Effector CD8-positive, alpha-beta T cell (primary cell): ENCODE data around the gene BCL6B.
A peak's percentile ranks its signal among the peaks of the same experiment; 100 is the strongest.

Experiments used
- DNase-seq: peaks from one replicate; lab custom pipeline; 2025; lab: John Stamatoyannopoulos, UW

BCL6B gene

GRCh38 chr17:7007143-7007542, 15.7 kb upstream of the BCL6B start:
- no peak for DNase-seq

GRCh38 chr17:7010523-7010922, 12.3 kb upstream of the BCL6B start:
- no peak for DNase-seq

GRCh38 chr17:7011415-7011814, 11.4 kb upstream of the BCL6B start:
- no peak for DNase-seq

GRCh38 chr17:7011942-7012254, 11.0 kb upstream of the BCL6B start:
- DNase-seq = no peak

DNA sequence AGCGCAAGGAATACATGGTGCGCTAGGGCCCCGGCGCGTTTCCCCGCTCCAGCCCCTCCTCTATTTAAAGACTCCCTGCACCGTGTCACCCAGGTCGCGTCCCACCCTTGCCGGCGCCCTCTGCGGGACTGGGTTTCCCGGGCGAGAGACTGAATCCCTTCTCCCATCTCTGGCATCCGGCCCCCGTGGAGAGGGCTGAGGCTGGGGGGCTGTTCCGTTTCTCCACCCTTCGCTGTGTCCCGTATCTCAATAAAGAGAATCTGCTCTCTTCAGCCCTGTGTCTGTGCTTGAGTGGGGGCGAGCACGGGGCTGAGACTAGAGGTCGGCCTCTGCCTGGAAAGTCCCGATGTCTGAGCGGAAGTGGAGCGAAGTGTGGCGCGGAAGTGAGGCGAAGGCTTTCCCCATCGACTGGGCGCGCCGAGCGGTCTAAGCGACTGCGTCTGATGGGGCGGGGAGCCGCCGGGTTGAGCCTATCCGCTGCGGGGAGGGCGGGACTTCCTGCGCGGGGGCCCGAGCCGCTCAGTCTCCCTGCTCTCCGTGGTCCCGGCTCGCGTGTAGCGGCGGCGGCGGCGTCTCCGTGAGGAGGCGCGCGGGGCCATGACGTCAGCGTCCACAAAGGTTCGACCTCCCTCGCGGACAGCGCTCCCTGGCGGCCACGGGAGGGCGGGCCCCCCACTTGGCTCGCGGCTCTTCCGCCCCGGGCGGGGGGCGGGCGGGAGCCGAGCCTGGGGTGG, 8.4 kb upstream of the BCL6B start:
- DNase-seq = peak; percentile 95

DNA sequence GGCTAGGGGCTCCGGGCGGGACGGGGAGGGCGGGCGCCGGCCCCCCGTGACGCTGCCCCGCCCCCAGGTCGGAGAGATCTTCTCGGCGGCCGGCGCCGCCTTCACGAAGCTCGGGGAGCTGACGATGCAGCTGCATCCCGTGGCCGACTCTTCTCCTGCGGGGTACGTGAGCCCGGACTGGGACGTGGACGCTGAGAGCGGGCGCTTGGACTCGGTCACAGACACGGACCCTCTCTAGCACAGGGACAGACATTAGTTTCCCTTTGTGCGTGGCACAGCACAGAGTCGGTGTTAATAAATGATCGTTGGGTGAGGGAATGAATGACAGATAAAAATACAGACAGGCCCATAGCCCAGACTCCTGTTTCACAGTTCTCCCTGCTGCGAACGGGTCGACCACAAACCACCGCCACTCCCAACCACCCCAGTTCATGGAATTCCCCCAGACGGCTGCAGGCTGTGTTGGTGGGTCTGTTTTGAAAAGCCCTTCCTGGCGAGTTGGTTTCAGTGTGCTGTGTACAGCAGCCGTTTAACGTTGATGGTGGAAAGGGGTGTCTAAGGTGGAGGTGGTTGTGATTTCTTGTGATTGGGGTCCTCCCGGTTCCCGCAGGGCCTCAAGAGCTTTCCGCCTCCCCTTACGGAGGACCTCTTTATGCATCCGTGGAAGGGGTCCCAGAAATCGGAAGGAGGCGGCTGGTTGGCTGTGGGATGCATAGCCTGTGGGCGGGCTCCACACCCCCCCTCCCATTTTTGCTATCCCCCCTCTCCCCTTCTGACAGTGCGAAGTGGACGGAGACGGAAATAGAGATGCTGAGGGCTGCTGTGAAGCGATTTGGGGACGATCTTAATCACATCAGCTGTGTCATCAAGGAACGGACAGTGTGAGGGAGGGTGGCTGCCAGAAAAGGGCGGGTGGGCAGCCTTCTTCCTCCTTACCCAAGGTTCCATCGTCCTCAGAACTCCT, 7.6 kb upstream of the BCL6B start:
- peak; percentile 72 for DNase-seq

DNA sequence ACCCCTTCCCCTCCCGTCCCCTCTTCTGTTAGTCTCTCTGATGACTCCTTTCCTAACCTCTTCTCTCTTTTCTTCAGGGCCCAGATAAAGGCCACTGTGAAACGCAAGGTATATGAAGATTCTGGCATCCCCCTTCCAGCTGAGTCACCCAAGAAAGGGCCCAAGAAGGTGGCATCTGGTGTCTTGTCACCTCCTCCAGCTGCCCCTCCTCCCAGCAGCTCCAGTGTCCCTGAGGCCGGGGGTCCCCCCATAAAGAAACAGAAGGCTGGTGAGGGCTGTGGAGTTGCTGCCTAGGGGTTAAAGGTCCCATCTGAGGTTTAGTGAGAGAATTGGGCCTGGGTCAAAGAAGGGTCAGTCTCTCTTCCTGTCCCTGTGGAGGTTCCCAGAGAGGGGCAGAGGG, 6.4 kb upstream of the BCL6B start:
- DNase-seq = no peak

DNA sequence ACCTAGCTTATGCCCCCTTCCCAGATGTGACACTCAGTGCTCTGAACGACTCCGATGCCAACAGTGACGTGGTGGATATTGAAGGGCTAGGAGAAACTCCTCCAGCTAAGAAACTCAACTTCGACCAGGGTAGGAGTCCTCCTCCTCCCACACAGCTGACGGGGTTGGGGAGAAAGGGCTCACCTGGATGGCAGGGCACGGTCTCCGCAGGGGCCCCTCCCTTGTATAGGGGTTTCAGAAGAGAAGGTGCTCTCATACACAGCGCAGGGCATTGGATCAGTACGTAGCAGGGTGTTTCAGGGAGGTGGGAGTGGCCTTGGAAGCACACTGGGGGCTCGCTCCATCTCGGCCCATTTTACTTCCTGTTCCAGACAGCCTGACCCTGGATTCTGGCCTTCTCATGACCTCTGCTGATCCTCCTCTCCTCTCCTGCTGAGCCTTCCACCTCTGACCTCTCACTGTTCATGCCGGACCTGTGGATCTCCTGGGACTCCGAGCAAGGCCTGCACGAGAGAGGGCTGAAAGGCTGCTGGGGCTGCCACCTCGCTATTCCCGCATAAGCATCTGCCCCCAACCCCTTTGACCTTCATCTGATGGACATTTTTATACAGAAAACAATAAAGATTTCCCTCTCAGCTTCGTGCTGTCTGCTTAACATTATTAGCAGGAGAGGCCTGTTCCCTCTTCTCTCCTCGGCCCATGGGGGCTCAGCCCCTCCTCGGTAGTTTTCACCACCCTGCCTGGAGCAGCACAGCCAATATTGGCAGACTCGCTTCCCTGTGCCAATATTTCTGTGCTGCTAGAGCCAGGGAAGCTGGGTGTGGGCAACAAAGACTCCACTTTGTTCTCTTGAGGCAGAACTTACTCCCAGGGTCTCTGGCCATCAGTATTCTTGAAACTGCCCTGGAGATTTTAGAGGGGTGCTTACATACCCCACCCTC, 5.7 kb upstream of the BCL6B start:
- no peak for DNase-seq

- no peak for DNase-seq
These were observed 5.0 kb upstream of the BCL6B start for GRCh38 chr17:7017827-7018200.

GRCh38 chr17:7018331-7018964, 4.4 kb upstream of the BCL6B start:
- no peak for DNase-seq

GRCh38 chr17:7019367-7019766, 3.5 kb upstream of the BCL6B start:
- no peak for DNase-seq

DNA sequence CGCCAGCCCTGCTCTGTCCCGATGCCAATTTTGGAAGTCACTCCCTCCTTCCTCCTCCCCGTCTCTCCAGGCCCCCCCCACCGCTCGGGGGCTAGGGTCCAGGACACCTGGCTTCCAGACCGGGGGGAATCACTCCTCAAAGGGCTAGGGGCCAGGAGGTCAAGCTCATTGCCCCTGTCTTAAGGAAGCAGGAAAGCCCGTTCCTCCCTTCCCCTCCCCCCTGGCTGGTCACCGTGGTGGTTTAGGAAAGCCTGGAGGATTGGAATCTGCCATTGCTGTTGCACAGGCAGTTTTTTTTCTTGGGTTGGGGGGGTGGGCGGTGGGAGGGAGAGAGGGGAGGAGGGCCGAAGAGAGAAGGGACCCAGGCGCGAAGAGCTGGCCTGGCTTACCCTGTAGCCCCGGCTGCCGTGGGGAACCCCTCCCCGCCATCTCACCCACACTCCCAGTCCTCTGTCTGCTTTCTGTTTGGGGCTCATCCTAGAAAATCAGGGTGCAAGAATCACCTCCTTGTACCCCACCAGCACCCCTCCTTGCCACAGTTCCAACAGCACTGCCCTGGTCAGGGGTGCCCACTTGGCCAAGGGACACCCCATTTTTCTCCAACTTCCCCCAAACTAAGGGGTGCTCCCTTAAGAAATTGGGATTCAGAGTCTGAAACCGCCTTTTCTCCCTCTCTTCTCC, 2.9 kb upstream of the BCL6B start:
- DNase-seq = no peak

- no peak for DNase-seq
These were observed 1.8 kb upstream of the BCL6B start for GRCh38 chr17:7020894-7021664.

- peak; percentile 64 for DNase-seq
These were observed 664 bp upstream of the BCL6B start for GRCh38 chr17:7021993-7022778.

DNA sequence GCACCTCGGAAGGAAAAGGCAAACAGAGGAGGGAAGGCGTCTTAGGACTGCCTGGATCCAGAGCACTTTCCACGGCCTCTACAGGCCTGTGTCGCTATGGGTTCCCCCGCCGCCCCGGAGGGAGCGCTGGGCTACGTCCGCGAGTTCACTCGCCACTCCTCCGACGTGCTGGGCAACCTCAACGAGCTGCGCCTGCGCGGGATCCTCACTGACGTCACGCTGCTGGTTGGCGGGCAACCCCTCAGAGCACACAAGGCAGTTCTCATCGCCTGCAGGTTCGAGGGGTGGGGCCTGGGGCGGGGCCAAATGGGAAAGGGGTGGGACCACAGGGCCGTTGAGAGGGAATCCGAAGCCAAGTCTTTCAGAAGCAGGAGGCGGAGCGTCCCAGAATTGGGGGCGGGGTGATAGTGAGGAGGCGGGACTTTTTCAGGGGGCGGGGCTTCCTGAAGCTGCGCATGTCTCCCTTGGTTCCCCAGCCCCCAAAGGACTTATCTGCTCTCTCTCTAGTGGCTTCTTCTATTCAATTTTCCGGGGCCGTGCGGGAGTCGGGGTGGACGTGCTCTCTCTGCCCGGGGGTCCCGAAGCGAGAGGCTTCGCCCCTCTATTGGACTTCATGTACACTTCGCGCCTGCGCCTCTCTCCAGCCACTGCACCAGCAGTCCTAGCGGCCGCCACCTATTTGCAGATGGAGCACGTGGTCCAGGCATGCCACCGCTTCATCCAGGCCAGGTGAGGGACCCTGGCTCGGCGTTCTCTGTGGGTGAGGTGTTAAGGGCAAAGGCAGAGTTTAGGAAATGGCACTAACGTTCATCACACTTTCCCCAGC, 939 bp downstream of the BCL6B start:
- DNase-seq = peak; percentile 95

DNA sequence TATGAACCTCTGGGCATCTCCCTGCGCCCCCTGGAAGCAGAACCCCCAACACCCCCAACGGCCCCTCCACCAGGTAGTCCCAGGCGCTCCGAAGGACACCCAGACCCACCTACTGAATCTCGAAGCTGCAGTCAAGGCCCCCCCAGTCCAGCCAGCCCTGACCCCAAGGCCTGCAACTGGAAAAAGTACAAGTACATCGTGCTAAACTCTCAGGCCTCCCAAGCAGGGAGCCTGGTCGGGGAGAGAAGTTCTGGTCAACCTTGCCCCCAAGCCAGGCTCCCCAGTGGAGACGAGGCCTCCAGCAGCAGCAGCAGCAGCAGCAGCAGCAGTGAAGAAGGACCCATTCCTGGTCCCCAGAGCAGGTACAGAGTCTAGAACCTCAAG, 1.5 kb downstream of the BCL6B start:
- no peak for DNase-seq

GRCh38 chr17:7025245-7025644, 2.4 kb downstream of the BCL6B start:
- no peak for DNase-seq

DNA sequence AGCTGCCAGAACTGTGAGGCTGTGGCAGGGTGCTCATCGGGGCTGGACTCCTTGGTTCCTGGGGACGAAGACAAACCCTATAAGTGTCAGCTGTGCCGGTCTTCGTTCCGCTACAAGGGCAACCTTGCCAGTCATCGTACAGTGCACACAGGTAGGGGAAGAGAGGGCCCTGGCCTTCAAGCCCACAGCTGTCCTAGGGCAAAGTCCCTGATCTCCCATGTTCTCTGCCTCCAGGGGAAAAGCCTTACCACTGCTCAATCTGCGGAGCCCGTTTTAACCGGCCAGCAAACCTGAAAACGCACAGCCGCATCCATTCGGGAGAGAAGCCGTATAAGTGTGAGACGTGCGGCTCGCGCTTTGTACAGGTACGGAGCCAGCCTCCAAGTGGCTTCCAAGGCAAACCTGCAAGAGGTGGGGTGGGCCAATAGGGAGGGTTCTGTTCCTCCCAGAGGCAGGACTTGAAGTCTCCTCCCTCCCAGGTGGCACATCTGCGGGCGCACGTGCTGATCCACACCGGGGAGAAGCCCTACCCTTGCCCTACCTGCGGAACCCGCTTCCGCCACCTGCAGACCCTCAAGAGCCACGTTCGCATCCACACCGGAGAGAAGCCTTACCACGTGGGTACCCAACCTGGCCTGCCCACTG, 3.7 kb downstream of the BCL6B start:
- DNase-seq = no peak
